ENCODE results near the gene IFT74. TPM values are rescaled to one million over a fixed set of nuclear protein-coding genes. Genes with fewer than 3 reads are reported as not detected.

The IFT74 gene
- total RNA-seq, 2 donors from 2014 or later, result 12.5 to 41.4 TPM

- H3K36me3 ChIP-seq, result peaks cover 8% of the 10 kb centered on the region
- H3K9me3 ChIP-seq, result no peaks in the 10 kb centered on the region
- H3K27ac ChIP-seq, result no peak overlapping the region
- TF ChIP-seq CTCF (IDR thresholded peaks at IDR 0.05), result no peak
- no peaks in the 10 kb centered on the region for H3K27me3 ChIP-seq (replicated peaks; ENCODE audit: insufficient read depth)
- H3K4me3 ChIP-seq, result no peak overlapping the region
- no peak for DNase-seq (ENCODE audit: low spot score)
- ATAC-seq (ENCODE audit: insufficient number of reproducible peaks, low FRiP score, low read depth), result no peak
- peaks cover 0 to 2% of the 10 kb centered on the region in 2 donors for H3K4me1 ChIP-seq (ENCODE audit: control insufficient read depth in 1 of 2, low read depth in 2 of 2)
These were observed 20.4 kb upstream of the IFT74 start for GRCh38 chr9:26935847-26936246.

GRCh38 chr9:26937816-26938371 is 18.3 kb upstream of the IFT74 start:
- ATAC-seq (ENCODE audit: insufficient number of reproducible peaks, low FRiP score, low read depth) (no peak), DNase-seq (ENCODE audit: low spot score) (no peak)
- Histone ChIP-seq H3K4me1 (ENCODE audit: control insufficient read depth in 1 of 2, low read depth in 2 of 2) (peaks cover 3 to 6% of the 10 kb centered on the region in 2 donors), H3K27ac (no peak overlapping the region), H3K9me3 (no peaks in the 10 kb centered on the region), H3K4me3 (no peak overlapping the region), H3K27me3 (replicated peaks; ENCODE audit: insufficient read depth) (no peaks in the 10 kb centered on the region), H3K36me3 (no peaks in the 10 kb centered on the region)
- no peak for TF ChIP-seq CTCF (IDR thresholded peaks at IDR 0.05)

- ATAC-seq (ENCODE audit: insufficient number of reproducible peaks, low FRiP score, low read depth) (no peak), DNase-seq (ENCODE audit: low spot score) (no peak)
- Histone ChIP-seq H3K4me1 (ENCODE audit: control insufficient read depth in 1 of 2, low read depth in 2 of 2) (peaks cover 10 to 22% of the 10 kb centered on the region in 2 donors), H3K27me3 (replicated peaks; ENCODE audit: insufficient read depth) (no peaks in the 10 kb centered on the region), H3K9me3 (no peaks in the 10 kb centered on the region), H3K4me3 (no peak overlapping the region), H3K36me3 (no peaks in the 10 kb centered on the region), H3K27ac (no peak overlapping the region)
- TF ChIP-seq CTCF (IDR thresholded peaks at IDR 0.05), result no peak
These were observed 16.1 kb upstream of the IFT74 start for GRCh38 chr9:26939955-26940711.

- TF ChIP-seq CTCF (IDR thresholded peaks at IDR 0.05), result no peak
- Histone ChIP-seq H3K4me3 (no peak overlapping the region), H3K27me3 (replicated peaks; ENCODE audit: insufficient read depth) (no peaks in the 10 kb centered on the region), H3K27ac (no peak overlapping the region), H3K36me3 (no peaks in the 10 kb centered on the region), H3K4me1 (ENCODE audit: control insufficient read depth in 1 of 2, low read depth in 2 of 2) (peaks cover 16 to 28% of the 10 kb centered on the region in 2 donors), H3K9me3 (no peaks in the 10 kb centered on the region)
- no peak for DNase-seq (ENCODE audit: low spot score)
- ATAC-seq (ENCODE audit: insufficient number of reproducible peaks, low FRiP score, low read depth), result no peak
These were observed 15.4 kb upstream of the IFT74 start for GRCh38 chr9:26940779-26941178.

- H3K4me1 ChIP-seq (ENCODE audit: control insufficient read depth in 1 of 2, low read depth in 2 of 2), result peaks cover 22 to 40% of the 10 kb centered on the region in 2 donors
- peak overlapping the region; percentile 95 for H3K4me3 ChIP-seq
- ATAC-seq (ENCODE audit: insufficient number of reproducible peaks, low FRiP score, low read depth) (no peak), DNase-seq (ENCODE audit: low spot score) (no peak)
- H3K27me3 ChIP-seq (replicated peaks; ENCODE audit: insufficient read depth), result no peaks in the 10 kb centered on the region
- TF ChIP-seq CTCF (IDR thresholded peaks at IDR 0.05), result no peak
- no peaks in the 10 kb centered on the region for H3K9me3 ChIP-seq
- no peaks in the 10 kb centered on the region for H3K36me3 ChIP-seq
- H3K27ac ChIP-seq, result no peak overlapping the region
These were observed 10.6 kb upstream of the IFT74 start for GRCh38 chr9:26945591-26945990.
